NB4 (cell line): ENCODE measurements around the gene KPTN.

ENCODE experiments used
- CTCF ChIP-seq: IDR thresholded peaks from one replicate; pipeline ENCODE4 v1.5.1; 2012; ENCODE audit warnings: low read depth, low read length
- POLR2A ChIP-seq: IDR thresholded peaks from 2 replicates; pipeline ENCODE4 v1.6.1; 2011; ENCODE audit warnings: mild to moderate bottlenecking; ENCODE audit not compliant: insufficient read length; ENCODE audit errors: extremely low read depth

DNA sequence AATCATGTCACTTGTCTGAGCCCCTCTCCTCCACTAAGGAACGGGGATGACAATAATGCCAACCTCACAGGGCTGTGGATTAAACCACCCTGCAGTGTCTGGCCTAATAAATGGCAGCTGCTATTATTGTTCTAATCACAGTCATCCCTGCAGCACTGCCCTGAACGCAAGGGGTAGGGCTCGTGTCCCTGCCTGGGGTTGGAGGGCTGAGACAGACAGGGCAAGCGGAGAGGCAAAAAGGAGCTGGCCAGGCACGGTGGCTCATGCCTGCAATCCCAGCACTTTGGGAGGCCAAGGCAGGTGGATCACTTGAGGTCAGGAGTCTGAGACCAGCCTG lies 10.2 kb upstream of the KPTN start:
- TF ChIP-seq CTCF (no peak), POLR2A (no peak)
